ENCODE results near the gene B4GALT1.

DNA sequence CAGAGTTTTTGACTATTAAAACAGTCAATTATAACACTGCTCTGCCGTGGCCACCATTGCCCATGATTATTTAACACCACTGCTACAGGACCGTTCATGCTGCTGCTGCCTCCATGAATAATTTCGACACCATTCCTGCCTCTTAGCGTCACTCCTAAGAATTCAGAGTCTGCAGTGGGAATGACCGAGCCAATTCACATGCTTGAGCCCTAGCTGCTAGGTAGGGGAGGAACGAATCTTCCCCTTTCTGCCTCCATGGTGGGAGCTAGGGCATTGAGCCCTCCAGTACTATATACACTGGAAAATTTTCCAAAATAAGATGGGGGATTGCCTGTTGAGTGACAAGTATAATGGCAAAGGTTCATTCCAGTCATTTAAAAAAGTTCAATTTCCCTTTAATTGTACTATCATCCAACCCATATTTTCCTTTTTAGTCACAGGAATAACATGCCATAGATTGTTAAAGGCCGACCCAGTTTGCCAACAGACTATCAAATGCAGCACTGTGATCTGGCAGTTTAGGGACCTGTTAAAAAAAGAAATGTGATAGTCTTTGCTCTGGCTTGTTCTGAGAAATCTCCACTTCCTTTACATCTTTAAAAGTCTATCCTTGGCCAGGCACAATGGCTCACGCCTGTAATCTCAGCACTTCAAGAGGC lies 13.5 kb upstream of the B4GALT1 start:
- TF ChIP-seq POLR2A (IDR thresholded peaks at IDR 0.05) = no peak
- TF ChIP-seq, protein P1, sequence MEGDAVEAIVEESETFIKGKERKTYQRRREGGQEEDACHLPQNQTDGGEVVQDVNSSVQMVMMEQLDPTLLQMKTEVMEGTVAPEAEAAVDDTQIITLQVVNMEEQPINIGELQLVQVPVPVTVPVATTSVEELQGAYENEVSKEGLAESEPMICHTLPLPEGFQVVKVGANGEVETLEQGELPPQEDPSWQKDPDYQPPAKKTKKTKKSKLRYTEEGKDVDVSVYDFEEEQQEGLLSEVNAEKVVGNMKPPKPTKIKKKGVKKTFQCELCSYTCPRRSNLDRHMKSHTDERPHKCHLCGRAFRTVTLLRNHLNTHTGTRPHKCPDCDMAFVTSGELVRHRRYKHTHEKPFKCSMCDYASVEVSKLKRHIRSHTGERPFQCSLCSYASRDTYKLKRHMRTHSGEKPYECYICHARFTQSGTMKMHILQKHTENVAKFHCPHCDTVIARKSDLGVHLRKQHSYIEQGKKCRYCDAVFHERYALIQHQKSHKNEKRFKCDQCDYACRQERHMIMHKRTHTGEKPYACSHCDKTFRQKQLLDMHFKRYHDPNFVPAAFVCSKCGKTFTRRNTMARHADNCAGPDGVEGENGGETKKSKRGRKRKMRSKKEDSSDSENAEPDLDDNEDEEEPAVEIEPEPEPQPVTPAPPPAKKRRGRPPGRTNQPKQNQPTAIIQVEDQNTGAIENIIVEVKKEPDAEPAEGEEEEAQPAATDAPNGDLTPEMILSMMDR (IDR thresholded peaks at IDR 0.05) = no peak

All from thyroid gland (tissue), 4 donors.